HepG2 (cell line): Measurements from ENCODE around the gene CPED1. TPM values are rescaled to one million over a fixed set of nuclear protein-coding genes. Genes with fewer than 3 reads are reported as not detected.

Experiments
- ATAC-seq: fragments of 200-7000 bp; cut with Tn5 transposase; 3 replicates; pipeline ENCODE4 v1.9.1; 2020; ENCODE audit warnings: mild to moderate bottlenecking, moderate library complexity
- BruUV-seq: library from RNA; stranded (reverse); fragments of 400-500 nt; replicated peaks from 2 replicates; lab custom pipeline; 2021; lab: Mats Ljungman, UMichigan
- CTCF ChIA-PET: fragments of 300-600 bp; formaldehyde crosslinking; extraction: SDS; loops from one replicate; lab custom pipeline; 2021; ENCODE audit warnings: low total read pairs, inconsistent platforms, low intra/inter-chr PET ratio; lab: Yijun Ruan, JAX
- POLR2A ChIA-PET: fragments of 350-600 bp; sonication (Branson Sonifier 250); formaldehyde crosslinking; loops from one replicate; lab custom pipeline; 2020; ENCODE audit warnings: antibody characterized with exemption, inconsistent platforms; lab: Yijun Ruan, JAX
- DNase-seq: peaks from one replicate; pipeline ENCODE4 v3.0.0-alpha.2; 2015; ENCODE audit warnings: low spot score
- FAIRE-seq: peaks from 3 replicates; lab custom pipeline; 2011; peaks lifted over from hg19 to GRCh38; lab: Jason Lieb, UNC
- H2AFZ ChIP-seq: one replicate; pipeline ENCODE4 v1.6.1; 2011; ENCODE audit warnings: low read length, inconsistent platforms
- H3K27ac ChIP-seq: fragments of 300-600 bp; 3 replicates; pipeline ENCODE4 v1.8.0; 2011; ENCODE audit warnings: mixed run types, mild to moderate bottlenecking, mixed read lengths, low read length, inconsistent platforms; ENCODE audit not compliant: insufficient read depth; ENCODE audit errors: extremely low read length
- H3K27me3 ChIP-seq, 2 experiments: fragments of 200-600 bp in 1 of 2; 2 replicates in 1 of 2; 3 replicates in 1 of 2; pipeline versions ENCODE4 v1.6.0 to v1.8.0; 2011; ENCODE audit warnings: low read length in 2 of 2, mild to moderate bottlenecking in 2 of 2, moderate library complexity in 2 of 2, inconsistent platforms in 1 of 2; ENCODE audit not compliant: insufficient read depth in 2 of 2, control insufficient read depth in 1 of 2
- H3K36me3 ChIP-seq, 2 experiments: fragments of 200-600 bp in 1 of 2; replicated peaks in 1 of 2; 2 replicates in 1 of 2; 3 replicates in 1 of 2; pipeline versions ENCODE4 v1.5.1 to v1.8.0; 2011; ENCODE audit warnings: low read length in 2 of 2, inconsistent platforms in 1 of 2; ENCODE audit not compliant: insufficient read depth in 2 of 2, control insufficient read depth in 1 of 2
- H3K4me1 ChIP-seq: 2 replicates; pipeline ENCODE4 v1.5.1; 2012; ENCODE audit warnings: low read length, inconsistent platforms; ENCODE audit not compliant: insufficient read depth
- H3K4me2 ChIP-seq: 2 replicates; pipeline ENCODE4 v1.6.0; 2011; ENCODE audit warnings: low read depth, low read length, inconsistent platforms
- H3K4me3 ChIP-seq, 3 experiments: fragments of 200-600 bp in 1 of 3; sonication (generic), shearing (Covaris generic) in 1 of 3; replicated peaks in 1 of 3; 2 replicates each; pipeline ENCODE4 v1.5.1; 2011 to 2016; ENCODE audit warnings: low read length in 3 of 3, inconsistent platforms in 2 of 3, low read depth in 2 of 3, mild to moderate bottlenecking in 2 of 3, control low read depth in 1 of 3, mixed read lengths in 1 of 3; ENCODE audit not compliant: insufficient read depth in 1 of 3
- H3K79me2 ChIP-seq: one replicate; pipeline ENCODE4 v1.6.1; 2011; ENCODE audit warnings: low read length, inconsistent platforms; ENCODE audit not compliant: insufficient read depth
- H3K9ac ChIP-seq: 2 replicates; pipeline ENCODE4 v1.6.0; 2011; ENCODE audit warnings: mild to moderate bottlenecking, low read depth, low read length, inconsistent platforms; ENCODE audit not compliant: insufficient read depth
- H3K9me3 ChIP-seq: 2 replicates; pipeline ENCODE4 v1.5.1; 2012; ENCODE audit warnings: mild to moderate bottlenecking, low read length
- H4K20me1 ChIP-seq: 2 replicates; pipeline ENCODE4 v1.6.0; 2011; ENCODE audit warnings: inconsistent platforms, mild to moderate bottlenecking, low read length, moderate library complexity; ENCODE audit not compliant: insufficient read depth
- CEBPB ChIP-seq: IDR thresholded peaks from 2 replicates; pipeline ENCODE4 v1.6.1; 2011; ENCODE audit warnings: low read depth, low read length, improper control_type of control experiment, borderline replicate concordance
- CENPT ChIP-seq: sonication (generic); formaldehyde crosslinking; IDR thresholded peaks from 2 replicates; pipeline ENCODE4 v1.8.0; 2022; ENCODE audit warnings: low read depth, mild to moderate bottlenecking, moderate library complexity, missing genetic modification reagents
- HIVEP1 ChIP-seq: sonication (generic); formaldehyde crosslinking; IDR thresholded peaks from 2 replicates; pipeline ENCODE4 v1.4.0; 2020; ENCODE audit warnings: mild to moderate bottlenecking, missing genetic modification reagents
- ZBTB38 ChIP-seq: sonication (generic); formaldehyde crosslinking; IDR thresholded peaks from 2 replicates; pipeline ENCODE4 v1.5.1; 2020; ENCODE audit warnings: mild to moderate bottlenecking, missing genetic modification reagents
- ZNF737 ChIP-seq: sonication (generic); formaldehyde crosslinking; IDR thresholded peaks from 2 replicates; pipeline ENCODE4 v1.5.0; 2020; ENCODE audit warnings: missing genetic modification reagents, mild to moderate bottlenecking, borderline replicate concordance
- ZNF773 ChIP-seq: sonication (generic); formaldehyde crosslinking; IDR thresholded peaks from 2 replicates; pipeline ENCODE4 v1.4.0; 2020; ENCODE audit warnings: missing genetic modification reagents, borderline replicate concordance
- ZNF850 ChIP-seq: sonication (generic); formaldehyde crosslinking; conservative IDR thresholded peaks from 2 replicates; pipeline ENCODE4 v1.9.0; 2021; ENCODE audit warnings: mild to moderate bottlenecking, missing genetic modification reagents
- WGBS: methylation state at CpG from one replicate; pipeline ENCODE4 v1.1.6; 2017; ENCODE audit warnings: low lambda C conversion rate; 5-methylcytosine and 5-hydroxymethylcytosine counted together
- in situ Hi-C: cut with HindIII; loops from 2 replicates; pipeline ENCODE4 v1.10.0; 2017; ENCODE audit warnings: low pct_unique_long_range_greater_than_20kb; ENCODE audit not compliant: extremely low pct_ligation_motif_present
- intact Hi-C: fragments of 100-400 bp; cut with micrococcal nuclease; formaldehyde crosslinking; loops from one replicate; pipeline ENCODE4 v1.10.0; 2022; ENCODE audit not compliant: unreplicated experiment
- polyA plus RNA-seq, 8 experiments: library from polyadenylated mRNA; depleted of rRNA in 3 of 8; stranded (reverse) in 7 of 8; unstranded in 1 of 8; fragments of >200 nt; fragmentation: Illumina TruSeq in 4 of 8; extraction: Trizol in 4 of 8; gene quantifications; 2 replicates each; pipeline versions ENCODE4 v1.2.1 to v1.2.3, GENCODE V29; 2011 to 2016; ENCODE audit warnings: low read depth in 4 of 8, missing spikeins in 1 of 8, mixed read lengths in 1 of 8; ENCODE audit not compliant: insufficient read depth in 1 of 8
- total RNA-seq, 5 experiments: library from RNA; depleted of rRNA; stranded (reverse); fragments of >200 nt; fragmentation: Illumina TruSeq; extraction: Trizol; gene quantifications; 2 replicates each; pipeline ENCODE4 v1.2.3, GENCODE V29; 2016; ENCODE audit warnings: low read depth in 1 of 5
- TF ChIP-seq, protein P1 (sequence below), 2 experiments: sonication (generic) in 1 of 2; formaldehyde crosslinking in 1 of 2; IDR thresholded peaks; 2 replicates each; pipeline versions ENCODE4 v1.5.1 to v1.6.1; 2011 to 2020; ENCODE audit warnings: borderline replicate concordance in 1 of 2, low read depth in 1 of 2, low read length in 1 of 2, mild to moderate bottlenecking in 1 of 2, missing genetic modification reagents in 1 of 2, moderate library complexity in 1 of 2
- TF ChIP-seq, protein P2 (sequence below): sonication (generic); formaldehyde crosslinking; IDR thresholded peaks from 2 replicates; pipeline ENCODE4 v1.8.1; 2023; ENCODE audit warnings: missing genetic modification reagents, inconsistent platforms, borderline replicate concordance
- TF ChIP-seq, protein P3 (sequence below): sonication (generic); formaldehyde crosslinking; IDR thresholded peaks from 2 replicates; pipeline ENCODE4 v1.5.0; 2020; ENCODE audit warnings: missing genetic modification reagents
- TF ChIP-seq, protein P4 (sequence below): sonication (generic); formaldehyde crosslinking; IDR thresholded peaks from 2 replicates; pipeline ENCODE4 v1.4.0; 2020; ENCODE audit warnings: missing genetic modification reagents, borderline replicate concordance

Gene CPED1
- total and polyA plus RNA-seq, 2 of the 13 experiments (the other 11 are each of a cell fraction or from before 2014, with no cell fraction given) = 11.5 to 27.0 TPM

DNA sequence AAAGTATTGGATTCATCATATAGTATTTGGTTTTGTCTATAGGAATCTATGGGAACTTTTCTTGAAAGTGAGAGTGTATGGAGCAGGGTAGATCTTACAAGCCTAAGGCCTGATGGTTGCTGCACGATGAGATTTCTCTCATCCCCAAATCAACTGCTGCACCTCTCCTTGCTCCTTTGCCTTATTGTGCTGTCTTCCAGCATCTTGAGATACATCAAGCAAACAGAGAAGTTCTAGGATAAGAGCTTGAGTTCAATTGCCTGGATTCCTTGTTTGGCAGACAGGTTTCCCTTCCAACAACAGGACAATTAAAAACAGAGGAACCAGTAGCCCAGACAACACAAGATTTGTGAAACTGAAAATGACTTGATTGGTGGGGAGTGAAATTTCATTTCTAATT lies 56.6 kb downstream of the CPED1 start:
- H3K4me3 ChIP-seq = no peak overlapping the region
- no peaks in the 10 kb centered on the region for H3K79me2 ChIP-seq
- no peak overlapping the region for H2AFZ ChIP-seq
- intact Hi-C loops = no loop called here
- in situ Hi-C loops = no loop called here
- H3K27me3 ChIP-seq = no peaks in the 10 kb centered on the region
- no peak overlapping the region for H3K27ac ChIP-seq
- DNase-seq (no peak), FAIRE-seq (no peak), ATAC-seq (no peak)
- H3K9me3 ChIP-seq = no peaks in the 10 kb centered on the region
- POLR2A ChIA-PET = interaction anchor here (0.7 kb wide), 1 partner anchor 1061 kb away, joined by 3 read pairs; no protein-coding TSS in a partner anchor
- WGBS = 0% methylated on average over 1 of the region's 1 CpG
- H3K4me1 ChIP-seq = no peaks in the 10 kb centered on the region
- no peak overlapping the region for H3K4me2 ChIP-seq
- H4K20me1 ChIP-seq = no peaks in the 10 kb centered on the region
- H3K9ac ChIP-seq = no peak overlapping the region
- no TSS peak for BruUV-seq
- H3K36me3 ChIP-seq = no peaks in the 10 kb centered on the region
- CTCF ChIA-PET = no interaction called here
- TF ChIP-seq ZNF737 (CRISPR knock-in tag) (no peak), CEBPB (no peak), ZNF850 (CRISPR knock-in tag) (no peak), ZBTB38 (CRISPR knock-in tag) (no peak), CENPT (CRISPR knock-in tag) (no peak), HIVEP1 (CRISPR knock-in tag) (no peak), ZNF773 (CRISPR knock-in tag) (no peak)
- TF ChIP-seq, protein P1, sequence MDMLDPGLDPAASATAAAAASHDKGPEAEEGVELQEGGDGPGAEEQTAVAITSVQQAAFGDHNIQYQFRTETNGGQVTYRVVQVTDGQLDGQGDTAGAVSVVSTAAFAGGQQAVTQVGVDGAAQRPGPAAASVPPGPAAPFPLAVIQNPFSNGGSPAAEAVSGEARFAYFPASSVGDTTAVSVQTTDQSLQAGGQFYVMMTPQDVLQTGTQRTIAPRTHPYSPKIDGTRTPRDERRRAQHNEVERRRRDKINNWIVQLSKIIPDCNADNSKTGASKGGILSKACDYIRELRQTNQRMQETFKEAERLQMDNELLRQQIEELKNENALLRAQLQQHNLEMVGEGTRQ (IDR thresholded peaks at IDR 0.05; ENCODE audit: low read depth, low read length) = no peak
- TF ChIP-seq, protein P1 (CRISPR knock-in tag; IDR thresholded peaks at IDR 0.05; ENCODE audit: borderline replicate concordance) = no peak
- TF ChIP-seq, protein P2, sequence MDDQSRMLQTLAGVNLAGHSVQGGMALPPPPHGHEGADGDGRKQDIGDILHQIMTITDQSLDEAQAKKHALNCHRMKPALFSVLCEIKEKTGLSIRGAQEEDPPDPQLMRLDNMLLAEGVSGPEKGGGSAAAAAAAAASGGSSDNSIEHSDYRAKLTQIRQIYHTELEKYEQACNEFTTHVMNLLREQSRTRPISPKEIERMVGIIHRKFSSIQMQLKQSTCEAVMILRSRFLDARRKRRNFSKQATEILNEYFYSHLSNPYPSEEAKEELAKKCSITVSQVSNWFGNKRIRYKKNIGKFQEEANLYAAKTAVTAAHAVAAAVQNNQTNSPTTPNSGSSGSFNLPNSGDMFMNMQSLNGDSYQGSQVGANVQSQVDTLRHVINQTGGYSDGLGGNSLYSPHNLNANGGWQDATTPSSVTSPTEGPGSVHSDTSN (CRISPR knock-in tag) = no peak
- TF ChIP-seq, protein P3, sequence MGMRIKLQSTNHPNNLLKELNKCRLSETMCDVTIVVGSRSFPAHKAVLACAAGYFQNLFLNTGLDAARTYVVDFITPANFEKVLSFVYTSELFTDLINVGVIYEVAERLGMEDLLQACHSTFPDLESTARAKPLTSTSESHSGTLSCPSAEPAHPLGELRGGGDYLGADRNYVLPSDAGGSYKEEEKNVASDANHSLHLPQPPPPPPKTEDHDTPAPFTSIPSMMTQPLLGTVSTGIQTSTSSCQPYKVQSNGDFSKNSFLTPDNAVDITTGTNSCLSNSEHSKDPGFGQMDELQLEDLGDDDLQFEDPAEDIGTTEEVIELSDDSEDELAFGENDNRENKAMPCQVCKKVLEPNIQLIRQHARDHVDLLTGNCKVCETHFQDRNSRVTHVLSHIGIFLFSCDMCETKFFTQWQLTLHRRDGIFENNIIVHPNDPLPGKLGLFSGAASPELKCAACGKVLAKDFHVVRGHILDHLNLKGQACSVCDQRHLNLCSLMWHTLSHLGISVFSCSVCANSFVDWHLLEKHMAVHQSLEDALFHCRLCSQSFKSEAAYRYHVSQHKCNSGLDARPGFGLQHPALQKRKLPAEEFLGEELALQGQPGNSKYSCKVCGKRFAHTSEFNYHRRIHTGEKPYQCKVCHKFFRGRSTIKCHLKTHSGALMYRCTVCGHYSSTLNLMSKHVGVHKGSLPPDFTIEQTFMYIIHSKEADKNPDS (CRISPR knock-in tag) = no peak
- TF ChIP-seq, protein P4, sequence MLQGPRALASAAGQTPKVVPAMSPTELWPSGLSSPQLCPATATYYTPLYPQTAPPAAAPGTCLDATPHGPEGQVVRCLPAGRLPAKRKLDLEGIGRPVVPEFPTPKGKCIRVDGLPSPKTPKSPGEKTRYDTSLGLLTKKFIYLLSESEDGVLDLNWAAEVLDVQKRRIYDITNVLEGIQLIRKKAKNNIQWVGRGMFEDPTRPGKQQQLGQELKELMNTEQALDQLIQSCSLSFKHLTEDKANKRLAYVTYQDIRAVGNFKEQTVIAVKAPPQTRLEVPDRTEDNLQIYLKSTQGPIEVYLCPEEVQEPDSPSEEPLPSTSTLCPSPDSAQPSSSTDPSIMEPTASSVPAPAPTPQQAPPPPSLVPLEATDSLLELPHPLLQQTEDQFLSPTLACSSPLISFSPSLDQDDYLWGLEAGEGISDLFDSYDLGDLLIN (CRISPR knock-in tag) = no peak
